Subcutaneous adipose tissue (tissue), 4 donors: ENCODE results near the gene TMEM131. TPM values are rescaled to one million over a fixed set of nuclear protein-coding genes. Genes with fewer than 3 reads are reported as not detected.

Experiments used
- CTCF ChIP-seq: fragments of 450-650 bp; IDR thresholded peaks from one replicate; pipeline ENCODE4 v1.5.1; 2016; ENCODE audit warnings: low read depth, mild to moderate bottlenecking, control low read depth, antibody characterized with exemption, moderate library complexity
- total RNA-seq, 4 donors: library from RNA; depleted of rRNA; stranded (reverse); fragments of >200 nt; gene quantifications; one replicate each; pipeline ENCODE4 v1.1.0, GENCODE V29; 2016

TMEM131 gene
- total RNA-seq, 4 donors from 2014 or later = 35.5 to 44.3 (median 39.7) TPM

DNA sequence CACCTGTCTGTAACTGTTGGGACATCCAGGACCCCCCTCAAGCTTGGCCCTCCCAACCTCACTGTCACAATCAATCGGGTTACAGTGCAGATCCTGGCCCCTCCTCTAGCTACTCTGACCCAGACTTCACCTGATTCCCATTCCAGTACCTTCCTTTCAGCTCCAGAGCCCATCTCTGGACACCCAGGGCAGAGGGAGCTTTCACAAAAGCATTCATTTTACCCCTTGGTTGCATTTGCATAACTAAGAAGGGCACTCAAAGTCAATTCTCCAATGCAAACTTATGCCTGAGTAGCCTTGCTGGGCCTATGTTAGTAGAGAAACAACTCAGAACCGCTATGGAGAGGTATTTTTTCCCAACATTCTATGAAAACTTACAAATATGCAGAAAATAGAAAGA lies 275.0 kb downstream of the TMEM131 start:
- no peak for TF ChIP-seq CTCF

- TF ChIP-seq CTCF = no peak
These were observed 276.2 kb downstream of the TMEM131 start for GRCh38 chr2:97719362-97720155.

GRCh38 chr2:97718942-97719341 lies 276.8 kb downstream of the TMEM131 start:
- no peak for TF ChIP-seq CTCF

DNA sequence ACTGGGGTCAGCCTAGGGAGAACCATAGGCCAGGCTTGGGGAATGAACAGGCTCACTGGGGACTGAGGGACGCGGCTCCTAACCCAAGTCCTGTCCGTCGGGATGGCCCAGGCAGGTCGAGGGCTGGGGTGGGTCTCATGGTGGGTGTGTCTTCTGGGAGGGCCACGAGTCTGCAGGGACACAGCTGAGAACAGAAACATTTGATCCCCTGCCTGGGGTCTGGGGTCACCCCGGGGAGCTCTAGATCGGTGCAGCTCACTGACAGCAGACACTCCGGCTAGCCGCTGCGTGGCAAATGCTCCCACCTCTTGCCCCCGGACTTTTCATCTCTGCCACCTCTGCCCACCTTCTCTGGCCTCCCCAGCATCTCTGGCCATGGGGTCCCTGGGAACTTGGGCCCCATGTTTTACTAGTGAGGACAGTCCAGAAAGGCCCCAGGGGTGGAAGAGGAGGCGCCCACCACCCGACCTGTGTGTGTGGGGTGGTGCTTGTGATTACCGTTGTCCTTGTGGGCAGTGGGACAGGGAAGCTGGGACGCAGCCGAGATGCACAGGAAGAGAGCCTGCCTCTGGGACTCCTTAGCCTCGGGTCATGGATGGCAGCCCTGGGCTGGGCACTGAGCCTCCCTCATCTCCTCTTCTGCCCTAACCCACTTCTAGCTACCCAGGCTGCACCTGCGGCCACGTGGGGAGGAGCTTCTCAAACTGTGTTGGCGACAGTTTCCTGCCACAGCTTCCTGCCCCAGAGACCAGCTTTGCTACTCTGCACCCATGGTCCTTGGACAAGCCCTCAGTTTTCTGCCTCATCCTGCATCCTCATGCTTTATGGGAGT lies 277.5 kb downstream of the TMEM131 start:
- no peak for TF ChIP-seq CTCF

GRCh38 chr2:97717613-97717995 lies 278.1 kb downstream of the TMEM131 start:
- no peak for TF ChIP-seq CTCF

DNA sequence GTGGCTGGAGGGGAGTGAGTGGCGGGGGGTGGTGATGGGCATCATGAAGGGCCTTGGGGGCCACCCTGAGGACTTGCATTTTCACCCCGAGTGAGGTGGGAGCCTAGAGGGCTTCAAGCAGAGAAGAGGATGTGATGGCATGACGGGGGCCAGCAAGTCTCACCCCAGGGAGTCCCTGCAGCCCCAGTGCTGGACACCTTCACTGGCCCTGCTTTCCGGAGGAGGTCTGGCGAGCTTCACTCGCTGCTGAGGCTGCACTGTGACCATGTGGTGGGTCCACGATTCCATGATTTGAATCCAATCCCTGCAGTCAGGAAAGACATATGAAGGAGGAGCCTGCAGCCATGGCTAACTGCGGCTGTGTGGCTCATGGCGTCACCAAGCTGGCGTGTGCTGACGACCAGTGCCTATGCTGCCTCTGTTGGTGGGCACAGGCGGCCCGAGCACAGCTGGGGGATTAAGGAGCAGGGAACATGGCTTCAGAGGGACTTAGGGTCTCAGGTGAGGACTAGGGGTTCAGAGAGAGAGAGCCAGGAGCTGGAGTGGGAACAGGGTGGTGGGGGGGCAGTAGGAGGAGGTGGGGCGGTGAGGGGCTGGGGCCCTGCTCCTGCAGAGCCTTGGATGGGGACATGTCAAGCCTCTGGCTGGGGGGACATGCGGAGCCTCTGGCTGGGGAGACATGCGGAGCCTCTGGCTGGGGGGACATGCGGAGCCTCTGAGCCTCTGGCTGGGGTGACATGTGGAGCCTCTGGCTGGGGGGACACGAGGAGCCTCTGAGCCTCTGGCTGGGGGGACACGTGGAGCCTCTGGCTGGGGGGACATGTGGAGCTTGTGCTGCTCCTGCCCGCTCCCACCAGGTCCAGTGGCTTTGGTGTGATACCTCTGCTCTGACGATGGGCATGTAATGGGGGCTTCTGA lies 278.8 kb downstream of the TMEM131 start:
- TF ChIP-seq CTCF = no peak
